GM12878 (cell line): Measurements from ENCODE around the gene LRCH3.

ENCODE experiments used
- BHLHE40 ChIP-seq, 2 experiments: fragments of 450-650 bp in 1 of 2; IDR thresholded peaks; 2 replicates each; pipeline ENCODE4 v1.6.1; 2011 to 2017; ENCODE audit warnings: low read depth in 2 of 2, borderline replicate concordance in 1 of 2, improper control_type of control experiment in 1 of 2, low read length in 1 of 2, mild to moderate bottlenecking in 1 of 2
- POLR2A ChIP-seq: IDR thresholded peaks from 2 replicates; pipeline ENCODE4 v1.6.1; 2011; ENCODE audit warnings: low read depth, mild to moderate bottlenecking, low read length

DNA sequence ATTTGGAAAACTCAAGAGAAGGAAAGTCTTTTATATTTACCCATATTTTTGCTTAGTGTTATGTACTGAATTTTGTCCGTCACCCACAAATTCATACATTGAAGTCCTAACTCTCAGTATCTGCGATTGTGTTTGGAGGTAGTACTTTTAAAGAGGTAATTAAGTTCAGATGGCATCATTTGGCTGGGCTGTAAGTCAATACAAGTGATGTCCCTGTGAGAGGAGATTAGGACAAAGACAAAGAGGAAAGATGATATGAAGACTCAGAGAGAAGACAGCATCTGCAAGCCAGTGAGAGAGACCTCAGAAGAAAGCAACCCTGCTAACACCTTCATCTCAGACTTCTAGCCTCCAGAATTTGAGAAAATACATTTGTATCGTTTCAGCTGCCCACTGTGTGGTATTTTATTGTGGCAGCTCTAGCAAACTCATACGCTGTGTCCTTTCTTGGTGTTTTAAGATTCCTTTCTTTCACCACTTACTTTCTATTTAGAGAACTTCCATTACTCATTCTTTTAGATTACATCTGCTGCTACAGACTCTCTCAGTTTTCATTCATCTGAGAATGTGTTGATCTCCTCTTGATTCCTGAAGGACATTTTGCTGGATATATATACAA is 17.0 kb downstream of the LRCH3 start:
- no peak for TF ChIP-seq POLR2A
- no peak for TF ChIP-seq BHLHE40 (IDR thresholded peaks at IDR 0.05; ENCODE audit: borderline replicate concordance in 1 of 2, low read depth in 2 of 2, low read length in 1 of 2)
